ENCODE measurements around the gene PACRG.

The PACRG gene

DNA sequence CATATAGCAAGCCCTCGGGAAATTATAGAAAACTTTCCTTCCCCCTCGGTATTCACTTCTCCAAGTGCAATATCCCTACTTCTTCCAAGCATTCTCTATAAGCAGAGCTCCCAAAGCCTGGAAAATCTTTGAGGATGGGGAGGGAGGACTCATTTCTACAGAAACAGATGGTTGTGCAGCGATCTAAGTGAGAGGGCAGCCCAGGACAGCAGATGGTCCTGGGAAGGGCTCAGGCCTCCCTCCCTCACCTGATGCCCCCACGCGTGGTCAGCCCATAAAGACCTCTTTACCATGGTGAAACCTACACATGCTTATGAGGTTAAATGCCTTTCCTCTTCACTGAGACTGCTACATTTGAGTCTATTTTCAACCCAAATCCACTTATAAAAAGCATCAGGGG, 367.1 kb downstream of the PACRG start:
- no peak for DNase-seq

DNA sequence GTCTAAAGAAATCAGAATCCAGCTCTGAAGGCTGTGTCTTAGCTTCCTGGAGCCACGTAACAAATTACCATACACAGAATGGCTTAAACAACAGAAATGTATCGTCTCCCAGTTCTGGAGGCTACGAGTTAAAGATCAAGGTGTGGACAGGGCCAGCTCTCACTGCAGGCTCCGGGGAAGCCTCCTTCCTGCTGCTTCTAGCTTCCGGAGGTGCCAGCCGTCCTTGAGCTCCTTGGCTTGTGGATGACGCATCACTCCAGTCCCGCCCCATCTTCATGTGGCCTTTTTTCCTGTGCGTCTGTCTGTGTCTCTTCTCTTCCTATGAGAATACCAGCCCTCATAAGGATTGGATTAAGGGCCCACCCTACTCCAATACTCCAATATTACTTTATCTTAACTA, 367.6 kb downstream of the PACRG start:
- no peak for DNase-seq

DNA sequence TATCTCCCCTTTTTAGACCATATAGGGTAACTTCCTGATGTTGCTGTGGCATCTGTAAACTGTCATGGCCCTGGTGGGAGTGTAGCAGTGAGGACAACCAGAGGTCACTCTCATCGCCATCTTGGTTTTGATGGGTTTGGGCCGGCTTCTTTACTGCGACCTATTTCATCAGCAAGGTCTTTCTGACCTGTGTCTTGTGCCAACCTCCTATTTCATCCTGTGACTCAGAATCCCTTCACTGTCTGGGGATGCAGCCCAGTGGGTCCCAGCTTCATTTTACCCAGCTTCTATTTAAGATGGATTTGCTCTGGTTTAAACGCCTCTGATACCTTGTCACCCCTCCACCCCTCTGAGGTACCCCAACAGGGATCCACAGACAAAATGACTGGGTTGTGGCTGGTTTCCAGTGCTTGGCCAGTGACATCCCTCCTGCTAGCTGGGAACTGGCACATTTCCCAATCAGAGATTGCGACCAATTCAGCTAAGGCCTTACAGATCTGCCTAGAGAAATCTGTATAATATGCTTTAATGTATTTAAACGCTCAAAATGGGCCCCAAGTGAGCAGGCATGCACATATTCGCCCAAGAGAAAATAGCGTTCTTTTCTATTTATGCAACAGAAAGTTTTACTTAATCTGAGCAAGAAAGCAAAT, 371.2 kb downstream of the PACRG start:
- DNase-seq: no peak

DNA sequence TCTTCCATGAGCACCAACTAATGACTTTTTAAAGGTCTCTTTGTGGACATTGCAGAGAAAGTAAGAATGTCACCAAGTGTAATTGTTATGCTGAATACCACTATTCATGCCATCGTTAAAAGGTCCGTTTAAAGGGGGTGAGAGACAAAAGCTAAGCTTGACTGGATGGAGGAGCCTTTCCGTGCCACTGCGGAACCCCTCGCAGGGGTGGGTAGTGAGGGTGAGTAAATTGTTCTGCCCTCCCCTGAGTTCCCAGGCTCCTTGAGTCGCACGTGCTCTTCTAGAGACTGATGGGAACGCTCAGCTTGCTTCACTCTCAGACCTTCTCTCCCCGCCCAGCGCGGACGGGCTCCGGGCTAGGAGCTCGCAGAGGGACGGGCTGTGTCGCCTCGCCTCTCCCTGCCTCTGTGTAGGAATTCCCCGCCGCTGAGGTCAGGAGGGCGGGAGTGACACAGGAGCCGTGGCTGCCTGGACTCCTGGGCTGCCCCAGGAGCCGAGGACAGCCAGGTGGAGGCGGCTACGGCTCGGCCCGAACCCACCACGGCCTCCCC, 371.9 kb downstream of the PACRG start:
- no peak for DNase-seq

DNA sequence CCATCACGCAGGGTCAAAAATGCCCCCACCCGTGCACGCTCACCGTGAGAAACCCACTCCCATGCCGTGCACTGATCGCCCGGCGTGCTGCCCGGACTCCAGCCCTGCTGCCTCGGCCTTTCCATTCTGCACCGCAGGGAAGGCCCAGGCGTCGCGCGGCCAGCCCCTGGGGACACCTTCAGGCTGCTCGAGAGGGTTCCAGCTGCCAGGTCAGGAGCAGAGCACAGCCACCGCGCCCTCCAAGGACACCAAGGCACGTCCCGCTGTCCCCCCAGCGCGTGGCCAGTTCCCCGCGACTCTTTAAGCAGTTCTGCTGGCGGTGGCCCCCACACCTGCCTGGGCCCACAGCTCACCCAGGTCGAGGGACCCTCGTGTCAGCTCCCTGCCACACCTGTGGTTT, 372.5 kb downstream of the PACRG start:
- no peak for DNase-seq

DNA sequence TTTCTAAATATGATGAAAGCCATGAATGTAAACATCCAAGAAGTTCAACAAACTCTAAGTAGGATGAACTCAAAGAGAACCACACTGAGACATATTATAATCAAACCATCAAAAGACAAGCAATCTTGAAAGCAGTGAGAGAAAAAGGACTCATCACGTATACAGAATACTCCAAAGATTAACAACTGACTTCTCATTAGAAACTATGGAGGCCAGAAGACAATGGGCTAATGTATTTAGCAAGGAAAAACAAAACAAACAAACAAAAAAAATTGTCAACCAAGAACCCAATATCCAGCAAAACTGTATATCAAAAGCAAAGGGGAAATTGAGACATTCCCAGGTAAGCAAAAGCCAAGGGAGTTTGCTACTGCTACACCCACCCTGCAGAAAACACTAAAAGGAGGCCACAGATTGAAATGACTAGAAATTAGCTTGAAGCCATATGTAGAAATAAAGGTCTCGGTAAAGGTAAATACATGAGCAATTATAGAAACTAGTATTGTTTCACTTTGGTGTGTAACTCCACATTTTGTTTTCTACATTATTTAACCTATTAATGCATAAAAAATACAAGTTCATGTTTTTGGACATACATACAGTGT, 385.7 kb downstream of the PACRG start:
- no peak for DNase-seq

DNA sequence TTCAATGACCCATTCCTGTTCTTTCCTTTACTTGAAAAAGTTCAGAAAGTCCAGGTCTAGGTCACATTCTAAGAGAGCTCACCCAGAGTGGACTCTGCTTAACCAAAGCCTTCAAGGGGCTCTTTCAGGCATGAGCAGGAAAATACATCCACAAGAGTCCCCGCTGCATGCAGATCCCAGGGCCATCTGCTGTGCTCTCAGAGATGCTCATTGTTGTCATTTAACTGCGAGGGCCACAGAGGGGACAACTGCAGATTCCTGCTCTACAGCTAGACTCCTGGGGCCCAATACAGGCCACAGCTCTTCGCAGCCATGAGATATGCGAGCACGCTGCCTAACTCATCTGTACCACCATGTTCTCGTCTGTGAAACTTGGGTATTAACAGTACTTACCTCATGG, 391.2 kb downstream of the PACRG start:
- no peak for DNase-seq

DNA sequence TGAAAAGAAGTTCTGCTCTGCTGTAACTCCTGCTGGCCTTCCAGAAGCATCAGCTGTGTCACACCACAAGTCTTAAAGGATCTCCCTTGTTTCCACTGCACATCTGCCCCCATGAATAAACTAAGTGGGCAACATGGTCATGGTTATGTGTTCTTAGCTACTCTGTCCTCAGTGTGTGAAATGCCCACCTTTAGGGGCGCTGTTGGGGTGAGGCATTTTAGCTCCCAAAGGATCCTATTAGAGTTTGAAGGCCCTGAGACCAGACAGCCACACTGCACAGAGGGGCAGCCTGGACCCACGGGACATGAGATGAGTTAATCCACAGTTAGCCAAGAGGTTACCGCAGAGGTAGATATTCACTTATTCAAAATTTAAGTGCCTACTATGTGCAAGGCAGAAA, 392.4 kb downstream of the PACRG start:
- DNase-seq: no peak

DNA sequence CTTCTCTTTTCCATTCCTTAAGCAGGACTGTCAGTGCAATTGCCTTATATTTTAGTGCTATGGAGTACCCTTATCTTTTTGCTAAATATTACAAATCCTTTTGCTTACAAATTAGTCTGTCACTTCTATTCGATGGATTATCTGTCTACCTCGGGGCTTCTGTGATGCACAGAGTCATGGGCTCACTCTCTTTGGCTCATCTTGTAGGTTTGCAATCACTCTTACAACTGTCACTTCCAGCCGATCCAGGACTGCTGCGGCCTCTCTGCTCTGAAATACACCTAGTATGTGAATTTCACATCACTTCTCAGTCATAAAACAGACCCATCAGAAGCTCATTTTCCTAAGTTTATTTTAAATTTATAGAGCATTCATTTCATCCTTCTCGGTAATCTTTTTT, 393.5 kb downstream of the PACRG start:
- no peak for DNase-seq

DNA sequence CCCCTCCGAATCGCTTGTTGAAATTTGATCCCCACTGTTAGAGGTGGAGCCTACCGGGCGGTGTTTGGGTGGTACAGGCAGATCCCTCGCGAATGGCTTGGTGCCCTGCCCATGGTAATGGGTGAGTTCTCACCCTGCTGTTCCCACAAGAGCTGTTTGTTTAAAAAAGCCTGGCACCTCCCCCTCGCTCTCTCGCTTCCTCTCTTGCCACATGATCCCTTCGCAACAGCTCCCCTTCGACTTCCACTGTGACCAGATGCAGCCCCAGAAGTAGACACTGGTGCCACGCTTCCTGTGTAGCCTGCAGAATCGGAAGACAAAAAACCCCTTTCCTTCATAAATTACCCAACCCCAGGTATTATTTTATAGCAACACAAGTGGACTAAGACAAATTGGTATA, 394.6 kb downstream of the PACRG start:
- no peak for DNase-seq

DNA sequence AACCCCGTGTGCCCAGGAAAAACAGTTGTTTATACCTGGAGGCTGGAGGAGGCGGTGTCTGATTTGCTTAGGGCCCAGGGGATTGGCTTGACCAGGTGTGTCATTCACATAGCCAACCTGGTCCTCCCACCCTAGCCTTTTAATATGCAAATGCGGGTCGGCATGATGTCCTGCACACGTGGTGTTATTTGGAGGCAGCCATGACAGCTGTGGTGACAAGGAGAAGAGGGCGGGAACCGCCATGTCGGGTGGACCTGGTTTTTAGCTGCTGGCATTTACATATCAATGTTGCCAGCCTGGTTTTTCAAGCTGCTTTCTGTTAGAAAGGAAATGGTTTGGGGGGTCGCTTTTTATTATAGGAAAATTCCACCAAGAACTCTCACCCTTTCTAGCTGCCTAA, 395.3 kb downstream of the PACRG start:
- no peak for DNase-seq

DNA sequence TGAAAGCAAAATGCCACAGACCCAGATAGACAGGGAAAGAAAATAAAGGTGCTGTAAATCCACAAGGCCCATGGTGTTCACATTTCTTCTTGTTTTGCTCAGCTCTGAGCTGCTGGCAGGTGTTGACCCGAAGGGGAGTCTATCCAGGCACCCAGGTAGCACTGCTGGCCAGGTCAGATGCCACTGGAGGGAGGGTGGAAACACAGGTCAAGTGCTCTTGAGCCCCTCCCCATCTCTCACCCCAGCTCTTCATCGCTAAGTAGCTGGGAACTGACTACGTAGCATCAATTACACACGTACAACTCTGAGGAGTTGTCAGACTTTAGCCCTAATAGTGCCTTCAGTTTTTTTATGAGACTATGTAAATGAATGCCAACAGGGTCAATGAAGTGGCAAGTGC, 399.0 kb downstream of the PACRG start:
- DNase-seq: no peak

DNA sequence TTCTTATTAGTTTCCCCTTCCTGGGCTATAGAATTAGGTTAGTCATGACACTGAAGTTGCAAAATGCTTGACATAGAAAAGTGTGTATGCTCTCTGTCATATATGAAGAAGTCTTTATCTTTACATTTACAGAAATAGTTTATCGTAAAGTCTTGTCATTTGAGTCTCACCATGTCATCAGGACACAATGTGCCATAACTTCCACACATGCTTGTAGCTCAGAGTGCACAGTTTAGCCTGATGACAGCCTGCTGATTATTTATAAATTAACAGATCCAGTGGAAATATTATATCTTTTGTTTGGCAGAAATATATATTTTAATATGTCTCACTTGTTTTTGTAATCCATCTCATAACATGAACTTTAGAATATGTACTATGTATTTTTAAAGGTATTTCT, 399.8 kb downstream of the PACRG start:
- DNase-seq: no peak

DNA sequence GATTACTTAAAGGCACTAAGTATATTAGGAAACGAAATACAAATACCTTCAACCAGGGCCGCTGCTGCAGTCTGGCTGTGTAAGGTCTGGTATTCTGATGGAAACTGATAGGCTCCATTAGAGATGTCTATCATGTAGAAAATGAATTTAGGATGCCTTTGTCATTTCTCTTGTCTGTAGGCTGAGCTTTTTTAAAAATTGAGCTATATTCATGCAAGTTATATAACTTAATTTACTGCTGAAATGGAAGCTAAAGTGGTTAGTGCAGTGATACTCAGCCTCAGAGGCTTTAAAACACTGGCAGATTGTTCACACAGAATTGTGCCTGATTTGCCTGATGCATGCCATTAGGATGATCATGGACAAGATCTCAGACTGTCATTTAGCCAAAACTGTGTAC, 400.6 kb downstream of the PACRG start:
- DNase-seq: no peak

DNA sequence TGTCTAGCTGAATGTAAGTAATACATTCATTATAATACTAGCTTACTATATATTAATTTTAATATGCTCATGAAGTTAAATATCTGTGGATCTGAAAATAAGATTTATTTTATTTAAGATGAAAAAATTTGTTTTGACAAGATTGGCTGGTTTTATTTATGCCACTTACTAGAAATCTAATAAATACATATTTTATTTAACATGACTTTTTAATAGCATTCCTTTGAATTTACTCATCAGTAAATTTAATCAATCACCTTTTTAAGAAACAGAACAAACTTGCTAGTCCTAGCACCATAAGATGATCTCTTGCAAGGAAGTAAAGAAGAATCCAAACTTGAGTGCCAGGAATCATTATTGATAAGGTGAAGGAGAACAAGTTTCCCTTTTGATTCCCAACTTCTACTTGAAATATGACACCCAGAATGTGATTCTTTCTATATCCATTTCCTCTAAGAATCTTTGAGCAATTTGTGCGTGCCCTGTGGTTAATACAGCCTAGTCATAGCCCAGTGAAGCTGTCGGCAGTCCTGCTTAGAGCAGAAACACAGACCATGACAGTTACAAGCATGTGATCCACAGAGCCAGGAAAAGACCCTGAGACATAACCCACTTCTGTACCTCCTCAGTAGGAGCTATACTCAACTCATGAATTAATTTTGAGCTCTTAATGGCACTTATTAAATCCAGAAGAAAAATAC, 404.4 kb downstream of the PACRG start:
- no peak for DNase-seq

DNA sequence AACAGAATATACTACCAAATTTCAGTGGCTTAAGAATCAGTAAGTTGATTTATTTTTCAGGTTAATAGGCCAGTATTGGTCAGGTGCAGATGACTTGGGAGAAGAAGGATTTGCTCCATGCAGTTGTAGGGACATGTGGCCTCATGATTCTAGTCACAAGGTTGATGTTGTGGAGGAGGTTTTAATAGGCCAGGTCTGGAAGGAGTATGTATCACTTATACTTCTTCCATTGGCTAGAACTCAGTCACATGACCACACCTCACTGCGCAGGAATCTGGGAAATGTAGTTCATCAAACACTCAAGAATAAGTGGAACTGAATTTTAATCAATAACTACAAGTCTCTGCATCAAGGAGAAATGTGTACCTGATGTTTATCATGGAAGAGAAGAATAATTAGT, 405.2 kb downstream of the PACRG start:
- no peak for DNase-seq

DNA sequence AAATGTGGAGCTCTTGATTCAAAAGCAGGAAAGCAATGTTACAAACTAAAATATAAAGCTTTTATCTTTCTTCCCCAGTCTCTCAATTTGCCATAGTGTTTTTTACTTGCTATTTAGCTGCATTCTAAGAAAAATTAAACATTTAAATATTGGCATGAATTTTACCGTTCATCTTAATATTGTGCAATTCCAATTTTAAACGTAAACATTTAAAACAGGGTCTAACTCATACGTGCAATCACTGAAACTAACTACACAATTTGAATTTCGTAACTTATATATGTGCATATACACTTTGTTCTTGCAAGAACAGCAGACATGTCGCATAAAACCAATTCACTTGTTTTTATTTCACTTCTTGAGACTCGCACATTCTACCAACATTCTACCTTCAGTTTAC, 405.9 kb downstream of the PACRG start:
- DNase-seq: no peak

DNA sequence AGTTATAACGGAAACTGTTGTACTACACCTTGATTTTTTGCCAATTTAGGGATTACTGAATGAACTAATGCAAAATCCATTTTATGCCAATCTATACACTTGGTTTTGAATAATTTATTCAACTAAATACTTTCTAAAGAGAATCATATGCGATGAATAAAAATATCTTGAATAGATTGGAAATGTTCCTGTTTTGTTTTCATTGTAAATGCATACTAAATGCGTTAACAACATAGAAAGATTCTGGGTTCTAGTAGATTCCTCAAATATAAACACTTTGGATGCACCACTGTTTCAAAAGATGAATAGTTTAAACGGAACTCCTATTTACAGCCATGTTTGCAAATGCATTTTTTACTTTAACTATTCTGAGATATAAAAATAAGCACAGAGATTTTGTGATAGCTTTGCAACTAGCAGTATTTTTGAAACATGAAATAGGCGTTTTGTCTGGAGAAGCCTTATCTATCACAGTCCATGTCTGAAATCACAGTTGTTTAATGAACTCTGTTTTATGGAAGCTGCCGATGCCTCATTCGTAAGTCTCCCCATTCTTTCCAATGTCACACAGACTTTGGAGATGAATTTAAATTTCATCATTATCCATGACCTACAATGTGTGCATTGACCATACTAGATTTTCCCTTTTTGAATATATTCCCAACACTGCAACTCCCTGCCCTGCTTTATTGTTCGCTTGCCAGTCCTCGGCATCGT, 409.1 kb downstream of the PACRG start:
- DNase-seq: no peak

DNA sequence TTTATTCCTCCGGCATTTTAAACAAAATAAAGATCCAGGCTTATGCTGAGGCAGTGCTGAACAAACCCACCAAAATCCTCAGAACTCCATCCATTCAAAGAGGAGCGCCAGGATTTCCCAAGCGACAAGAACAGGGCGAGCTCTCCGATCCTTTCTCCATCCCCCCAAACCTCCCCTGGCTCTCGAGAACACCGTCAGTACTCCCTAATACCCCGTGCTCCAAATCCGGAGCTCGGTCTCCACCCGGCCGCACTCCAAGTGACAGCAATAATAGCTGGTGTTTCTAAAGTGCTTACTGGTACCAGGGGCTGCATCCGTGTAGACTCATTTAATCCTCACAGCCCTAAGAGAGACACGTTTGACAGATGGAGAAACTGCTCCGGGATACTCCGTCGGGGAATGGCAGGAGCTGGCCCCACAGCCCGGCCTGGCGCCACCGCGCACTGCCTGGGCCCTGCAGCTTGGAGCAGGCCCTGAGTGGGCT, 409.7 kb downstream of the PACRG start:
- no peak for DNase-seq

DNA sequence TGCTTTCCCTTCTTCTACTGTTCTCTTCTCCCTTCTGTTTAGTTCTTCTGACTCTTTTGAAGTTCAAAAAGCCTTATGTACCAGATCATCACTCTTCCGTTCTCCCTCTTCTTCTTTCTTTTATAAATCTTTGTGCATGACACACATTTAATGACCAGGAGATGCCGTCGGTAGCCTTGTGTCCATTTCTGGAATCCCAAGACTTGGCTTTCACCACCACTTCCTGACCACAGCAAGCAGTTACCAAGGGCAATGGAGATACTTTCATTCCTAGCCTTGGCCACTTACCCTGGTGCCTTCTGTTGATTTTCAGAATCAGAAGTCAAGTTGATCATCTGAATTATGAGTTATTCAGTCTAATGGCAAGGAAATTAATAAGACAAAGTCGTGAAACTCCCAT, 418.3 kb downstream of the PACRG start:
- no peak for DNase-seq

DNA sequence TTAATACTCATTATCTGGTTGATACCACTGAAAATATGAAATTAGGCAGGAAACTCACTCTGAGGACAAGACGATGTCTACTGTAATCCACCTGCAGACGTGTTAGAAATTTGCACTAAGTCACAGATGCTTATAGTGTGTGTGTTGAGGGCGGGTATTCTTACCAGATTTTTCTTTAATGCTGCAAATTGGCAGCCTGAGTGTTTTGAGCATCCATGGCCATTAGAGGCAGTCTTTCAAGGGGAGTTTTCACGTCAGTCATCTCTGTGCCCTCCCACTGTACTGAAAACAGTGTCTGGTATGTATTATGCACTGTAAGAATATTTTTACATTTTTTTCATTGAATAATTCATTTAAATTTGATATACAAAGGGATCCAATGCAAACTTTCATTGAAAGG, 420.2 kb downstream of the PACRG start:
- no peak for DNase-seq

DNA sequence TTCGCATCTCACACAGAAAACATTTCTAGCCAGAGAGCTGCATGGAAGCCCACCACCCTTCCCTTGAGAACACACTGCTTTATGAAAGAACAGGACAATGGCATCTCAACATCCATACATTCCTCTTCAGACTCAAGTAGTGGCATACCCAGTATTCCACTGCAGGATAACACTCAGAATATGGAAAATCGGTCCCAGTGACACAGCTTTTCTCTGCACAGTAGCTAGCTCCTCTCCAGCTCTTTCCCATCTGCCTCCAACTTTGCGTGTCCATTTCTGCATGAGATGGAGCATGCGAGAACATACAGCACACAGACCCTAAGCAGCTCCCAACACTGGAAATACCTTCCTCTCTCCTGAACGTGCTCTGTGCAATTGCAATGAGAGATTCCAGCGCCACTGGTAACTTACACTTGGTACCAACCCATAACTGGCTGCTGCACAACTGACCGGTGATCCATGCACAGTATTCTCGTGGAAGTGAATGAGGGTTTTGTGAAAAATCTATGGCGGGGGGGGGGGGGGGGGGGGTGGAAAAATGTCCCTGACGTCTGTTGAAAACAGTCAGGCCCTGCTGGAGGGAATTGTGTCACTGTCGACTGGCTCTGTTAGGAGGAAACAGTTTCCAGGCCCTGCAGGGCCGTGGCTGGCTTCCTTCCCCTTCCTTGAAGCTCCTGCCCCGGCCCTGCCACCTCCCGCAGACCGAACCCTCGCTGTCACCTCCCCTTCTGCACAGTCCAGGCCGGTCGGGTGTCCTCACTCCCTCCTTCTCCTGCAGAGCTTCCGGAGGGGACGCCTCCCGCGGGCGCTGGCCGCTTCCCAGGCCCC, 420.9 kb downstream of the PACRG start:
- no peak for DNase-seq

All from activated CD4-positive, alpha-beta T cell treated with anti-CD3 and anti-CD28 coated beads, Interleukin-2, amount 50 U/mL, for 4 hours (primary cell).